Progenitor cell of endocrine pancreas (in vitro differentiated cells): ENCODE measurements around the gene IPO11. TPM values are rescaled to one million over a fixed set of nuclear protein-coding genes. Genes with fewer than 3 reads are reported as not detected.

Source experiments
- DNase-seq: peaks from one replicate; pipeline ENCODE4 v3.0.0; 2021; ENCODE audit warnings: low spot score; ENCODE audit not compliant: unreplicated experiment
- H3K27ac Mint-ChIP-seq: 2 replicates; pipeline ENCODE4 v1.8.0; 2021; ENCODE audit warnings: mild to moderate bottlenecking, moderate library complexity, mixed read lengths
- H3K27me3 Mint-ChIP-seq: 2 replicates; pipeline ENCODE4 v1.8.0; 2021; ENCODE audit warnings: mixed read lengths
- H3K36me3 Mint-ChIP-seq: 2 replicates; pipeline ENCODE4 v1.8.0; 2022; ENCODE audit warnings: mixed read lengths; ENCODE audit not compliant: insufficient read depth
- H3K4me1 Mint-ChIP-seq: 2 replicates; pipeline ENCODE4 v1.8.0; 2021; ENCODE audit warnings: low read depth, mixed read lengths
- H3K4me3 Mint-ChIP-seq: 2 replicates; pipeline ENCODE4 v1.8.0; 2021; ENCODE audit warnings: low read depth, mild to moderate bottlenecking, moderate library complexity, mixed read lengths
- H3K9me3 Mint-ChIP-seq: 2 replicates; pipeline ENCODE4 v1.8.0; 2021; ENCODE audit warnings: low read depth, mixed read lengths
- CTCF ChIP-seq: fragments of 200-600 bp; sonication (generic); IDR thresholded peaks from one replicate; pipeline ENCODE4 v1.5.0; 2021; ENCODE audit warnings: antibody characterized with exemption, mild to moderate bottlenecking; ENCODE audit not compliant: unreplicated experiment
- total RNA-seq: library from RNA; stranded (reverse); gene quantifications from 2 replicates; pipeline ENCODE4 v1.2.1, GENCODE V29; 2021

Gene IPO11
- total RNA-seq, 1 donor from 2014 or later: 32.7 TPM

- H3K27me3 Mint-ChIP-seq: no peaks in the 10 kb centered on the region
- H3K4me3 Mint-ChIP-seq: no peak overlapping the region
- DNase-seq: no peak
- H3K4me1 Mint-ChIP-seq: peaks cover 5% of the 10 kb centered on the region
- peak overlapping the region; percentile 29 for H3K27ac Mint-ChIP-seq
- TF ChIP-seq CTCF: no peak
- H3K9me3 Mint-ChIP-seq: no peaks in the 10 kb centered on the region
- H3K36me3 Mint-ChIP-seq: no peaks in the 10 kb centered on the region
Observed at GRCh38 chr5:62633243-62633642, 220.7 kb downstream of the IPO11 start.

- no peak for DNase-seq
- no peaks in the 10 kb centered on the region for H3K27me3 Mint-ChIP-seq
- no peak overlapping the region for H3K27ac Mint-ChIP-seq
- no peak overlapping the region for H3K4me3 Mint-ChIP-seq
- no peaks in the 10 kb centered on the region for H3K9me3 Mint-ChIP-seq
- peaks cover 4% of the 10 kb centered on the region for H3K36me3 Mint-ChIP-seq
- no peak for TF ChIP-seq CTCF
- no peaks in the 10 kb centered on the region for H3K4me1 Mint-ChIP-seq
Observed at GRCh38 chr5:62640446-62640845, 227.9 kb downstream of the IPO11 start.

GRCh38 chr5:62642468-62642867 is 229.9 kb downstream of the IPO11 start:
- DNase-seq: no peak
- Mint-ChIP-seq H3K36me3 (peaks cover 4% of the 10 kb centered on the region), H3K27ac (no peak overlapping the region), H3K27me3 (no peaks in the 10 kb centered on the region), H3K4me1 (no peaks in the 10 kb centered on the region), H3K9me3 (no peaks in the 10 kb centered on the region), H3K4me3 (no peak overlapping the region)
- TF ChIP-seq CTCF: no peak

GRCh38 chr5:62643556-62644451 is 231.2 kb downstream of the IPO11 start:
- H3K9me3 Mint-ChIP-seq: no peaks in the 10 kb centered on the region
- H3K36me3 Mint-ChIP-seq: peaks cover 4% of the 10 kb centered on the region
- H3K4me1 Mint-ChIP-seq: no peaks in the 10 kb centered on the region
- H3K4me3 Mint-ChIP-seq: no peak overlapping the region
- no peaks in the 10 kb centered on the region for H3K27me3 Mint-ChIP-seq
- H3K27ac Mint-ChIP-seq: peak overlapping the region; percentile 4
- DNase-seq: no peak
- no peak for TF ChIP-seq CTCF

- DNase-seq: no peak
- Mint-ChIP-seq H3K4me1 (no peaks in the 10 kb centered on the region), H3K27ac (no peak overlapping the region), H3K36me3 (peaks cover 2% of the 10 kb centered on the region), H3K27me3 (no peaks in the 10 kb centered on the region), H3K4me3 (no peak overlapping the region), H3K9me3 (no peaks in the 10 kb centered on the region)
- no peak for TF ChIP-seq CTCF
Observed at GRCh38 chr5:62645223-62645622, 232.7 kb downstream of the IPO11 start.
